Measurements from ENCODE around the gene IL12RB1. TPM values are rescaled to one million over a fixed set of nuclear protein-coding genes. Genes with fewer than 3 reads are reported as not detected.

IL12RB1 gene
- total and polyA plus RNA-seq, 10 of the 15 experiments (the other 5 are each of a cell fraction or from before 2014, with no cell fraction given), result 2.8 to 29.9 (median 17.6) TPM

- TF ChIP-seq PBX3 (IDR thresholded peaks at IDR 0.05; ENCODE audit: insufficient replicate concordance, low read depth, low read length) (no peak), ATF3 (IDR thresholded peaks at IDR 0.05; ENCODE audit: borderline replicate concordance, extremely low read depth, low read depth, low read length) (no peak), POLR2A (IDR thresholded peaks at IDR 0.05; ENCODE audit: low read depth, low read length) (peak; percentile 55), IKZF1 (conservative IDR thresholded peaks at IDR 0.05) (0 out of 2 replicates have a peak, but pooled peaks have one; percentile 16), YY1 (IDR thresholded peaks at IDR 0.05; ENCODE audit: low read depth, low read length) (peak; percentile 91), NKRF (conservative IDR thresholded peaks at IDR 0.05) (peak; percentile 60), MYC (IDR thresholded peaks at IDR 0.05; ENCODE audit: insufficient read depth, insufficient read length, insufficient replicate concordance, low read length, severe bottlenecking) (no peak), NFYA (IDR thresholded peaks at IDR 0.05; ENCODE audit: borderline replicate concordance, low read depth, low read length) (no peak), TARDBP (IDR thresholded peaks at IDR 0.05; ENCODE audit: borderline replicate concordance) (no peak), PRDM15 (CRISPR knock-in tag; IDR thresholded peaks at IDR 0.05) (no peak), ZBED1 (IDR thresholded peaks at IDR 0.05; ENCODE audit: borderline replicate concordance) (no peak), GABPA (IDR thresholded peaks at IDR 0.05; ENCODE audit: low read depth) (no peak)
Observed at GRCh38 chr19:18117692-18118378, 31.1 kb upstream of the IL12RB1 start (continued).

Data from GM12878 (cell line).